Endothelial cell of umbilical vein (primary cell): ENCODE data around the gene SEMG1.

Experiments
- JUN ChIP-seq: IDR thresholded peaks from 2 replicates; pipeline ENCODE4 v1.6.1; 2011; ENCODE audit warnings: borderline replicate concordance, low read depth; ENCODE audit not compliant: insufficient read length, insufficient read depth
- MYC ChIP-seq: IDR thresholded peaks from one replicate; pipeline ENCODE4 v1.6.1; 2011; ENCODE audit warnings: mild to moderate bottlenecking, low read depth, low read length
- POLR2A ChIP-seq: IDR thresholded peaks from 2 replicates; pipeline ENCODE4 v1.6.1; 2012; ENCODE audit warnings: low read depth, mild to moderate bottlenecking, control low read depth, low read length
- POLR2AphosphoS5 ChIP-seq: IDR thresholded peaks from 2 replicates; pipeline ENCODE4 v1.6.1; 2012; ENCODE audit warnings: low read depth, mild to moderate bottlenecking, control low read depth, low read length, moderate library complexity; ENCODE audit not compliant: insufficient read depth

DNA sequence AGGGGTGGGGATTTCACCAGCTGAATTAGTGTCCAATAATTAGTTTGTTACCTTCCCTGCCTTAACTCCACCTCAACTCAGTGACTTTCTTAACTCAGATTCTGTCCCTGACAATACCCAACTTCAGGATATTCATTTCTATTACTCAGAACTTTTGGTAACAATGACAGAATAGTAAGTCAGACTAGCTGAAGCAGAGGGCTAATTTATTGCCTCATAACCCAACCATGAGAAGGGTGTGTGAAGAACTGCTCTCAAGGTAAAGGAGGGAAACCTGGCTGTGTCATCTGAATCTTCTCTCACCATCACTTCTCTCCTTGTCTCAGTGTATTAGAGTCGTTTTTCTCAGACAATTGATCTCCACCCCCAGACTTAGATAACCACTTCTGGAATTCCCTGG, 33.3 kb upstream of the SEMG1 start:
- TF ChIP-seq POLR2A (no peak), MYC (no peak), JUN (no peak), POLR2AphosphoS5 (no peak)
